Neural cell (in vitro differentiated cells): Measurements from ENCODE around the gene MUC2. TPM values are rescaled to one million over a fixed set of nuclear protein-coding genes. Genes with fewer than 3 reads are reported as not detected.

Experiments used
- H2AFZ ChIP-seq: fragments of 200-600, 300-800 bp; sonication (generic), shearing (Covaris generic); 2 replicates; pipeline ENCODE4 v1.6.0; 2014; ENCODE audit warnings: low read depth, mild to moderate bottlenecking, antibody characterized with exemption, low read length, moderate library complexity
- H3F3A ChIP-seq: fragments of 200-600 bp; shearing (Covaris generic); 2 replicates; pipeline ENCODE4 v1.6.1; 2016; ENCODE audit warnings: mild to moderate bottlenecking, moderate library complexity, mixed read lengths, antibody characterized with exemption, low read length; ENCODE audit not compliant: insufficient read depth, poor library complexity, severe bottlenecking
- H3K27ac ChIP-seq: fragments of 200-600, 300-800 bp; sonication (generic), shearing (Covaris generic); 2 replicates; pipeline ENCODE4 v1.5.1; 2014; ENCODE audit warnings: mild to moderate bottlenecking, low read length, moderate library complexity
- H3K27me3 ChIP-seq: fragments of 300-800, 200-600 bp; sonication (generic), shearing (Covaris generic); 2 replicates; pipeline ENCODE4 v1.6.0; 2014; ENCODE audit warnings: mild to moderate bottlenecking, low read depth, low read length, moderate library complexity; ENCODE audit not compliant: insufficient read depth
- H3K36me3 ChIP-seq: fragments of 300-800, 200-600 bp; sonication (generic), shearing (Covaris generic); 2 replicates; pipeline ENCODE4 v1.5.1; 2014; ENCODE audit warnings: mild to moderate bottlenecking, antibody characterized with exemption, low read length, moderate library complexity; ENCODE audit not compliant: insufficient read depth
- H3K4me2 ChIP-seq: fragments of 300-800, 200-600 bp; sonication (generic), shearing (Covaris generic); 2 replicates; pipeline ENCODE4 v1.6.0; 2014; ENCODE audit warnings: mild to moderate bottlenecking, low read length
- H3K4me3 ChIP-seq: fragments of 300-800, 200-600 bp; sonication (generic), shearing (Covaris generic); 2 replicates; pipeline ENCODE4 v1.5.1; 2014; ENCODE audit warnings: mild to moderate bottlenecking, low read length, moderate library complexity
- H3K79me2 ChIP-seq: fragments of 200-600 bp; shearing (Covaris generic); replicated peaks from 2 replicates; pipeline ENCODE4 v1.6.0; 2014; ENCODE audit warnings: mild to moderate bottlenecking, low read length, moderate library complexity; ENCODE audit not compliant: insufficient read depth
- H3K9ac ChIP-seq: fragments of 300-800, 200-600 bp; sonication (generic), shearing (Covaris generic); 2 replicates; pipeline ENCODE4 v1.6.1; 2016; ENCODE audit warnings: mild to moderate bottlenecking, low read length, mixed read lengths
- H3K9me2 ChIP-seq: fragments of 200-600 bp; shearing (Covaris generic); 2 replicates; pipeline ENCODE4 v1.6.1; 2016; ENCODE audit warnings: mild to moderate bottlenecking, low read length, mixed read lengths; ENCODE audit not compliant: insufficient read depth
- H3K9me3 ChIP-seq: fragments of 200-600, 300-800 bp; sonication (generic), shearing (Covaris generic); 2 replicates; pipeline ENCODE4 v1.6.1; 2016; ENCODE audit warnings: mild to moderate bottlenecking, mixed run types, low read length, moderate library complexity, mixed read lengths
- H4K20me1 ChIP-seq: fragments of 200-600 bp; shearing (Covaris generic); 2 replicates; pipeline ENCODE4 v1.6.1; 2016; ENCODE audit warnings: mild to moderate bottlenecking, mixed run types; ENCODE audit not compliant: insufficient read depth
- EP300 ChIP-seq: fragments of 450-650 bp; conservative IDR thresholded peaks from 2 replicates; pipeline ENCODE4 v1.6.1; 2014; ENCODE audit warnings: antibody characterized with exemption, mild to moderate bottlenecking, moderate library complexity; ENCODE audit not compliant: poor library complexity, severe bottlenecking
- EZH2 ChIP-seq: fragments of 200-600, 300-800 bp; shearing (Covaris generic), sonication (generic); IDR thresholded peaks from 2 replicates; pipeline ENCODE4 v1.6.1; 2014; ENCODE audit warnings: antibody characterized with exemption, low read length, borderline replicate concordance, mild to moderate bottlenecking; ENCODE audit not compliant: insufficient read depth, poor library complexity, severe bottlenecking
- MXI1 ChIP-seq: fragments of 450-650 bp; conservative IDR thresholded peaks from 2 replicates; pipeline ENCODE4 v1.6.1; 2014; ENCODE audit warnings: antibody characterized with exemption, mild to moderate bottlenecking; ENCODE audit not compliant: poor library complexity, severe bottlenecking
- POLR2AphosphoS5 ChIP-seq: IDR thresholded peaks from 2 replicates; pipeline ENCODE4 v1.6.1; 2012
- RAD21 ChIP-seq: fragments of 450-650 bp; conservative IDR thresholded peaks from 2 replicates; pipeline ENCODE4 v1.6.1; 2014; ENCODE audit warnings: antibody characterized with exemption, mild to moderate bottlenecking, moderate library complexity
- SMC3 ChIP-seq: fragments of 450-650 bp; conservative IDR thresholded peaks from 2 replicates; pipeline ENCODE4 v1.6.1; 2014; ENCODE audit warnings: antibody characterized with exemption, mild to moderate bottlenecking, moderate library complexity; ENCODE audit not compliant: poor library complexity
- TAF1 ChIP-seq: IDR thresholded peaks from 2 replicates; pipeline ENCODE4 v1.6.1; 2012; ENCODE audit warnings: low read depth
- polyA plus RNA-seq: library from polyadenylated mRNA; depleted of rRNA; stranded (reverse); fragments of >200 nt; gene quantifications from 2 replicates; pipeline ENCODE4 v1.2.3, GENCODE V29; 2014
- TF ChIP-seq, protein P1 (sequence below): fragments of 450-650 bp; IDR thresholded peaks from 2 replicates; pipeline ENCODE4 v1.5.1; 2014; ENCODE audit warnings: antibody characterized with exemption, mild to moderate bottlenecking, moderate library complexity; ENCODE audit not compliant: poor library complexity, severe bottlenecking
- TF ChIP-seq, protein P2 (sequence below): IDR thresholded peaks from 2 replicates; pipeline ENCODE4 v1.6.1; 2012; ENCODE audit warnings: borderline replicate concordance

Gene MUC2
- polyA plus RNA-seq, 1 donor from 2014 or later, result not detected

GRCh38 chr11:1060852-1061616, 13.6 kb upstream of the MUC2 start:
- no peak overlapping the region for H2AFZ ChIP-seq
- TF ChIP-seq EP300 (no peak), RAD21 (no peak), SMC3 (no peak), EZH2 (no peak), MXI1 (no peak), TAF1 (no peak), POLR2AphosphoS5 (no peak)
- TF ChIP-seq, protein P1, sequence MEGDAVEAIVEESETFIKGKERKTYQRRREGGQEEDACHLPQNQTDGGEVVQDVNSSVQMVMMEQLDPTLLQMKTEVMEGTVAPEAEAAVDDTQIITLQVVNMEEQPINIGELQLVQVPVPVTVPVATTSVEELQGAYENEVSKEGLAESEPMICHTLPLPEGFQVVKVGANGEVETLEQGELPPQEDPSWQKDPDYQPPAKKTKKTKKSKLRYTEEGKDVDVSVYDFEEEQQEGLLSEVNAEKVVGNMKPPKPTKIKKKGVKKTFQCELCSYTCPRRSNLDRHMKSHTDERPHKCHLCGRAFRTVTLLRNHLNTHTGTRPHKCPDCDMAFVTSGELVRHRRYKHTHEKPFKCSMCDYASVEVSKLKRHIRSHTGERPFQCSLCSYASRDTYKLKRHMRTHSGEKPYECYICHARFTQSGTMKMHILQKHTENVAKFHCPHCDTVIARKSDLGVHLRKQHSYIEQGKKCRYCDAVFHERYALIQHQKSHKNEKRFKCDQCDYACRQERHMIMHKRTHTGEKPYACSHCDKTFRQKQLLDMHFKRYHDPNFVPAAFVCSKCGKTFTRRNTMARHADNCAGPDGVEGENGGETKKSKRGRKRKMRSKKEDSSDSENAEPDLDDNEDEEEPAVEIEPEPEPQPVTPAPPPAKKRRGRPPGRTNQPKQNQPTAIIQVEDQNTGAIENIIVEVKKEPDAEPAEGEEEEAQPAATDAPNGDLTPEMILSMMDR, result no peak
- TF ChIP-seq, protein P2, sequence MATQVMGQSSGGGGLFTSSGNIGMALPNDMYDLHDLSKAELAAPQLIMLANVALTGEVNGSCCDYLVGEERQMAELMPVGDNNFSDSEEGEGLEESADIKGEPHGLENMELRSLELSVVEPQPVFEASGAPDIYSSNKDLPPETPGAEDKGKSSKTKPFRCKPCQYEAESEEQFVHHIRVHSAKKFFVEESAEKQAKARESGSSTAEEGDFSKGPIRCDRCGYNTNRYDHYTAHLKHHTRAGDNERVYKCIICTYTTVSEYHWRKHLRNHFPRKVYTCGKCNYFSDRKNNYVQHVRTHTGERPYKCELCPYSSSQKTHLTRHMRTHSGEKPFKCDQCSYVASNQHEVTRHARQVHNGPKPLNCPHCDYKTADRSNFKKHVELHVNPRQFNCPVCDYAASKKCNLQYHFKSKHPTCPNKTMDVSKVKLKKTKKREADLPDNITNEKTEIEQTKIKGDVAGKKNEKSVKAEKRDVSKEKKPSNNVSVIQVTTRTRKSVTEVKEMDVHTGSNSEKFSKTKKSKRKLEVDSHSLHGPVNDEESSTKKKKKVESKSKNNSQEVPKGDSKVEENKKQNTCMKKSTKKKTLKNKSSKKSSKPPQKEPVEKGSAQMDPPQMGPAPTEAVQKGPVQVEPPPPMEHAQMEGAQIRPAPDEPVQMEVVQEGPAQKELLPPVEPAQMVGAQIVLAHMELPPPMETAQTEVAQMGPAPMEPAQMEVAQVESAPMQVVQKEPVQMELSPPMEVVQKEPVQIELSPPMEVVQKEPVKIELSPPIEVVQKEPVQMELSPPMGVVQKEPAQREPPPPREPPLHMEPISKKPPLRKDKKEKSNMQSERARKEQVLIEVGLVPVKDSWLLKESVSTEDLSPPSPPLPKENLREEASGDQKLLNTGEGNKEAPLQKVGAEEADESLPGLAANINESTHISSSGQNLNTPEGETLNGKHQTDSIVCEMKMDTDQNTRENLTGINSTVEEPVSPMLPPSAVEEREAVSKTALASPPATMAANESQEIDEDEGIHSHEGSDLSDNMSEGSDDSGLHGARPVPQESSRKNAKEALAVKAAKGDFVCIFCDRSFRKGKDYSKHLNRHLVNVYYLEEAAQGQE, result no peak
- H3K9me3 ChIP-seq, result peaks cover 5% of the 10 kb centered on the region
- H3F3A ChIP-seq, result no peaks in the 10 kb centered on the region
- H3K27ac ChIP-seq, result no peak overlapping the region
- no peaks in the 10 kb centered on the region for H3K36me3 ChIP-seq
- H3K9me2 ChIP-seq, result no peaks in the 10 kb centered on the region
- no peaks in the 10 kb centered on the region for H3K79me2 ChIP-seq
- H3K9ac ChIP-seq, result no peak overlapping the region
- no peak overlapping the region for H3K4me3 ChIP-seq
- no peak overlapping the region for H3K4me2 ChIP-seq
- no peaks in the 10 kb centered on the region for H3K27me3 ChIP-seq
- H4K20me1 ChIP-seq, result no peaks in the 10 kb centered on the region

- no peak overlapping the region for H3K4me2 ChIP-seq
- H4K20me1 ChIP-seq, result no peaks in the 10 kb centered on the region
- H3K27ac ChIP-seq, result no peak overlapping the region
- no peak overlapping the region for H3K9ac ChIP-seq
- no peaks in the 10 kb centered on the region for H3F3A ChIP-seq
- TF ChIP-seq, protein P2, result no peak
- no peak overlapping the region for H3K4me3 ChIP-seq
- H2AFZ ChIP-seq, result no peak overlapping the region
- H3K9me2 ChIP-seq, result no peaks in the 10 kb centered on the region
- H3K36me3 ChIP-seq, result no peaks in the 10 kb centered on the region
- no peaks in the 10 kb centered on the region for H3K79me2 ChIP-seq
- peaks cover 5% of the 10 kb centered on the region for H3K9me3 ChIP-seq
- H3K27me3 ChIP-seq, result no peaks in the 10 kb centered on the region
Observed at GRCh38 chr11:1062075-1062820, 12.4 kb upstream of the MUC2 start.
